Measurements from ENCODE around the gene SCTR.

SCTR gene

GRCh38 chr2:119402645-119403560 lies 121.4 kb downstream of the SCTR start:
- TF ChIP-seq REST (IDR thresholded peaks at IDR 0.05; ENCODE audit: insufficient replicate concordance, low read depth) (no peak), POLR2AphosphoS5 (IDR thresholded peaks at IDR 0.05; ENCODE audit: low read depth) (no peak)
- peak; percentile 45 to 73 for DNase-seq (ENCODE audit: low read depth in 1 of 2, low spot score in 1 of 2)
- Histone ChIP-seq H3K27me3 (ENCODE audit: insufficient read depth, poor library complexity, severe bottlenecking) (no peaks in the 10 kb centered on the region), H3K4me3 (replicated peaks; ENCODE audit: insufficient read depth, low read length) (no peak overlapping the region), H3K27ac (replicated peaks) (peak overlapping the region; percentile 41)

GRCh38 chr2:119402106-119402505 lies 122.2 kb downstream of the SCTR start:
- Histone ChIP-seq H3K4me3 (replicated peaks; ENCODE audit: insufficient read depth, low read length) (no peak overlapping the region), H3K27ac (replicated peaks) (no peak overlapping the region; the same call in 1 of the 2 replicates), H3K27me3 (ENCODE audit: insufficient read depth, poor library complexity, severe bottlenecking) (no peaks in the 10 kb centered on the region)
- TF ChIP-seq POLR2AphosphoS5 (IDR thresholded peaks at IDR 0.05; ENCODE audit: low read depth) (no peak), REST (IDR thresholded peaks at IDR 0.05; ENCODE audit: insufficient replicate concordance, low read depth) (no peak), SPI1 (IDR thresholded peaks at IDR 0.05; ENCODE audit: borderline replicate concordance, low read depth) (no peak), CTCF (IDR thresholded peaks at IDR 0.05; ENCODE audit: insufficient read depth, low read length) (no peak), GABPA (IDR thresholded peaks at IDR 0.05; ENCODE audit: low read depth) (no peak)
- no peak for DNase-seq (ENCODE audit: low read depth in 1 of 2, low spot score in 1 of 2)

DNA sequence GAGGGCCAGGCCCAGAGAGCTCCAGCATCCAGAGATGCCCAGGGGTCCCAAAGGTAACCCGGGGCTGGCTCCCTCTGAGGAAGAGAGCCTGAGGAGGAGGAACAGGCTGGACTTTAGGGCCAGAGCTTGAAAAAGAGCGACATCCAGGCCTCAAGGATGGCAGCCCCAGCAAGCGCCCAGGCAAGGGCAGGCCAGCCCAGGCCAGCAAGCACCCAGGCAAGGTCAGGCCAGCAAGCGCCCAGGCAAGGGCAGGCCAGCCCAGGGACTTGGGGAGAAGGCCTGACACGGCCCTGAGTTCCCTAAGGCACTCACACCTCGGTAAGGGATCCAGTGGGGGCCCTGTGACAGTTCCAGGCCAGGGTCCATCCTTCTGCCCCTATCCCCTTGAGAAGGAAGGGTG lies 127.1 kb downstream of the SCTR start:
- TF ChIP-seq GABPA (IDR thresholded peaks at IDR 0.05; ENCODE audit: low read depth) (no peak), CTCF (IDR thresholded peaks at IDR 0.05; ENCODE audit: insufficient read depth, low read length) (no peak), SPI1 (IDR thresholded peaks at IDR 0.05; ENCODE audit: borderline replicate concordance, low read depth) (no peak), POLR2AphosphoS5 (IDR thresholded peaks at IDR 0.05; ENCODE audit: low read depth) (no peak)
- H3K4me3 ChIP-seq (replicated peaks; ENCODE audit: insufficient read depth, low read length), result no peak overlapping the region
- H3K27me3 ChIP-seq (ENCODE audit: insufficient read depth, poor library complexity, severe bottlenecking), result no peaks in the 10 kb centered on the region
- DNase-seq (ENCODE audit: low read depth in 1 of 2, low spot score in 1 of 2), result no peak
- no peak overlapping the region for H3K27ac ChIP-seq (replicated peaks)

DNA sequence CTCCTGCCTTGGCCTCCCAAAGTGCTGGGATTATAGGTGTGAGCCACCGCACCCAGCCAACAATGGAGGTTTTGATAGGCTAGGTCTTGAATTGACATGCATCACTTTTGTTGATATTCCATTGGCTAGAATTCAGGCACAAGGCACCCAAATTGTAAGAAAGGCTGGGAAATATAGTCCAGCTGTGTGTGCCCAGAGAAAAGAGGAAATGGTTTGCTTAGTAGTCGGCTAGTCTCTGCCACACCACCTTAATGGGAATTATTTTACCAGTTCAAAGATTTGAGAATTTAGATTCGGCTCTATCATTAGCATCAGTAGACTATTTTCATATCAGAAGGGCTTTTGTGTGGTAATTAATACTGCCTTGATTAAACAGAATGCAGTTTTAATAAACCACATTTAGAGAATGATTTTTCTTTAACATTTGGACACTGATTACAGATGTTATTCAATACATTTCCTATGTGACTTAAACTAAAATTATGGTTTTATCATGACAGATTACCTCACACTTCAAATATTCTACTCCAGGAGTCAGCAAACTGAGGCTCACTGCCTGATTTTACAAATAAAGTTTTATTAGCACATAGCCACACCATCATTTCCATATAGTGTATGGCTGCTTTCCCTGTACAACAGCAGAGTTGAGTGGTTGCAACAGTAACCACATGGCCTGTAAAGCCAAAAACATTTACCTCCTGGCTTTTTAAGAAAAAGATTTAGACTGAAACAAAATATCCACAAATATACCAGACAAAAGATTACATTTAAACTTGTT lies 130.1 kb downstream of the SCTR start:
- H3K27me3 ChIP-seq (ENCODE audit: insufficient read depth, poor library complexity, severe bottlenecking), result no peaks in the 10 kb centered on the region
- no peak overlapping the region for H3K4me3 ChIP-seq (replicated peaks; ENCODE audit: insufficient read depth, low read length)
- no peak overlapping the region for H3K27ac ChIP-seq (replicated peaks)
- TF ChIP-seq GABPA (IDR thresholded peaks at IDR 0.05; ENCODE audit: low read depth) (no peak), SPI1 (IDR thresholded peaks at IDR 0.05; ENCODE audit: borderline replicate concordance, low read depth) (peak; percentile 93)
- DNase-seq (ENCODE audit: low read depth in 1 of 2, low spot score in 1 of 2), result no peak
